Testis (tissue), 3 donors: Measurements from ENCODE around the gene ETHE1. TPM values are rescaled to one million over a fixed set of nuclear protein-coding genes. Genes with fewer than 3 reads are reported as not detected.

Experiments used
- DNase-seq: peaks from one replicate; pipeline ENCODE4 v3.0.0-alpha.2; 2019
- H3K27ac ChIP-seq, 2 donors: fragments of 200-600 bp; sonication (generic); one replicate each; pipeline ENCODE4 v1.5.1; 2019
- H3K27me3 ChIP-seq: fragments of 200-600 bp; sonication (generic); one replicate; pipeline ENCODE4 v1.5.1; 2019
- H3K36me3 ChIP-seq: fragments of 200-600 bp; sonication (generic); one replicate; pipeline ENCODE4 v1.5.1; 2017; ENCODE audit warnings: low read depth; ENCODE audit errors: missing control alignments
- H3K4me1 ChIP-seq: fragments of 200-600 bp; sonication (generic); one replicate; pipeline ENCODE4 v1.5.1; 2019
- H3K4me3 ChIP-seq, 2 donors: fragments of 200-600 bp; sonication (generic); one replicate each; pipeline ENCODE4 v1.5.1; 2017 to 2019
- H3K9me3 ChIP-seq: fragments of 200-600 bp; sonication (generic); one replicate; pipeline ENCODE4 v1.5.1; 2017
- CTCF ChIP-seq, 3 experiments: fragments of 450-650 bp in 2 of 3; fragments of 200-600 bp in 1 of 3; sonication (generic) in 1 of 3; IDR thresholded peaks; one replicate each; pipeline ENCODE4 v1.5.1; 2016 to 2019; ENCODE audit warnings: antibody characterized with exemption in 3 of 3, mild to moderate bottlenecking in 2 of 3, moderate library complexity in 1 of 3
- POLR2A ChIP-seq: fragments of 450-650 bp; IDR thresholded peaks from one replicate; pipeline ENCODE4 v1.6.1; 2017; ENCODE audit warnings: antibody characterized with exemption, mild to moderate bottlenecking, moderate library complexity
- WGBS, 2 donors: methylation state at CpG; one replicate each; pipeline ENCODE4 v1.1.5; 2018; 5-methylcytosine and 5-hydroxymethylcytosine counted together
- intact Hi-C: fragments of 100-400 bp; cut with DNase I; formaldehyde crosslinking; loops from one replicate; pipeline ENCODE4 v1.15.1; 2023; ENCODE audit warnings: low total_unique reads
- polyA plus RNA-seq: library from polyadenylated mRNA; stranded (reverse); fragments of 350-450 nt; fragmentation: Illumina TruSeq; extraction: RNeasy Lipid Tissue Mini Kit (QIAGEN cat#74804); gene quantifications from one replicate; pipeline ENCODE4 v1.2.3, GENCODE V29; 2014; ENCODE audit warnings: low read depth, low replicate concordance; ENCODE audit not compliant: insufficient read depth
- total RNA-seq, 2 donors: library from RNA; depleted of rRNA; stranded (reverse); fragments of >200 nt; gene quantifications; one replicate each; pipeline ENCODE4 v1.2.3, GENCODE V29; 2016

The ETHE1 gene
- total and polyA plus RNA-seq, 3 donors from 2014 or later = 11.2 to 13.1 (median 11.5) TPM

DNA sequence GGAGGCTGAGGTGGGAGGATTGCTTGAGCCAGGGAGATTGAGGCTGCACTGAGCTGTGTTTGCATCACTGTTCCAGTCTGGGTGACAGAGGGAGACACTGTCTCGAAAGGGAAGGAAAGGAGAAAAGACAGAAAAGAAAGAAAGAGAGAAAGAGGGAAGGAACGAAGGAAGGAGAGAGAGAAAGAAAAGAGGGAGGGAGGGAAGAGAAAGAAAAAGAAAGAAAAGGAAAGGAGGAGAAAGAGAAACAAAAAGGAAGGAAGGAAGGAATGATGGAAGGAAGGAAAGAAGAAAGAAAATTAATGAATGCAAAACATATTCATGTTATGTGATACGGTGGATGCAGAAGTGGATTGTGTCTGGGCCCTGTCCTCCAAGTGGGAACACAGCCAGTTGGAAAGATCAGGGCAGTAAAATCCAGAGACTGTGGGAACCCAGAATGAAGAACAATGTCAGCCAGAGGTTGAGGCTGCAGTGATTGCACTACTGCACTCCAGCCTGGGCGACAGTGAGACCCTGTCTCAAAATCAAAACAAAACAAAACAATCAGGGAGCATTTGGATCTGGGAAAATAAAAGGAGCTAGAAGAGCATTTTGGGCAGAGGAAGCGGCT is 28.7 kb downstream of the ETHE1 start:
- 72 to 74% methylated on average over 5 of the region's 5 CpGs for WGBS, 2 donors
- no peak overlapping the region for H3K27ac ChIP-seq
- TF ChIP-seq CTCF (IDR thresholded peaks at IDR 0.05) (no peak), POLR2A (no peak)

GRCh38 chr19:43496960-43497359 is 30.0 kb downstream of the ETHE1 start:
- no peaks in the 10 kb centered on the region for H3K9me3 ChIP-seq
- no peaks in the 10 kb centered on the region for H3K4me1 ChIP-seq
- 82 to 91% methylated on average over 7 of the region's 7 CpGs for WGBS, 2 donors
- TF ChIP-seq CTCF (IDR thresholded peaks at IDR 0.05) = no peak
- TF ChIP-seq POLR2A = no peak
- no peaks in the 10 kb centered on the region for H3K27me3 ChIP-seq
- H3K36me3 ChIP-seq = no peaks in the 10 kb centered on the region
- H3K27ac ChIP-seq = no peak overlapping the region
- intact Hi-C loops = no loop called here
- no peak overlapping the region for H3K4me3 ChIP-seq
- no peak for DNase-seq

More for the DNA sequence above, 28.7 kb downstream of the ETHE1 start:
- Histone ChIP-seq H3K27me3 (no peaks in the 10 kb centered on the region), H3K9me3 (no peaks in the 10 kb centered on the region), H3K4me3 (no peak overlapping the region), H3K4me1 (peaks cover 6% of the 10 kb centered on the region), H3K36me3 (no peaks in the 10 kb centered on the region)
- DNase-seq = no peak
- intact Hi-C loops = no loop called here

GRCh38 chr19:43495082-43495481 is 31.9 kb downstream of the ETHE1 start:
- no peak for DNase-seq
- H3K27ac ChIP-seq = no peak overlapping the region
- TF ChIP-seq POLR2A = no peak
- TF ChIP-seq CTCF (IDR thresholded peaks at IDR 0.05) = no peak
- H3K4me3 ChIP-seq = no peak overlapping the region
- intact Hi-C loops = no loop called here
- H3K27me3 ChIP-seq = no peaks in the 10 kb centered on the region
- H3K4me1 ChIP-seq = no peaks in the 10 kb centered on the region
- 83 to 90% methylated on average over 3 to 8 of the region's 8 CpGs for WGBS, 2 donors
- no peaks in the 10 kb centered on the region for H3K36me3 ChIP-seq
- no peaks in the 10 kb centered on the region for H3K9me3 ChIP-seq

- no peak for DNase-seq
- H3K27ac ChIP-seq = no peak overlapping the region
- H3K27me3 ChIP-seq = no peaks in the 10 kb centered on the region
- intact Hi-C loops = no loop called here
- 90 to 95% methylated on average over 5 of the region's 5 CpGs for WGBS, 2 donors
- H3K4me3 ChIP-seq = no peak overlapping the region
- TF ChIP-seq CTCF (IDR thresholded peaks at IDR 0.05) (no peak), POLR2A (no peak)
- H3K9me3 ChIP-seq = no peaks in the 10 kb centered on the region
- no peaks in the 10 kb centered on the region for H3K36me3 ChIP-seq
- no peaks in the 10 kb centered on the region for H3K4me1 ChIP-seq
These were observed 36.2 kb downstream of the ETHE1 start for GRCh38 chr19:43490759-43491158.

DNA sequence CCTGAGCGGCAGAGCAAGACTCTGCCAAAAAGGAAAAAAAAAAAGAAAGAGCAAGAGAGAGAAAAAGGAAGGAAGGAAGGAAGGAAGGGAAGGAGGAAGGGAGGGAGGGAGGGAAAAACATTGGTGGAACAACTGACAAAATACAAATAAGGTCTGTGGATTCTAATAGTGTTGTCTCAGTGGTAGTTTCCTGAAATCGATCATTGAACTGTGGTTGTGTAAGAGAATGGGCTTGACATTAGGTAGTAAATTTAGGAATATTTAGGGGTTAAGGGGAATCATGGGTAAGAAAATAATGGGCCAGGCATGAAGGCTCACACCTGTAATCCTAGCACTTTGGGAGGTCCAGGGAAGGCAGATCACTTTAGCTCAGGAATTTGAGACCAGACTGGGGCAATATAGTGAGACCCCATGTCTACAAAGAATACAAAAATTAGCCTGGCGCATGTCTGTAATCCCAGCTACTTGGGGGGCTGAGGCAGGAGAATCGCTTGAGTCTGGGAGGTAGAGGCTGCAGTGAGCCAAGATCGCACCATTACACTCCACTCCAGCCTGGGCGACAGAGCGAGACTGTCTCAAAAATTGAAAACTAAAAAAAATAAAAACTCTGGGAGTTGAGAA is 36.9 kb downstream of the ETHE1 start:
- Histone ChIP-seq H3K27me3 (no peaks in the 10 kb centered on the region), H3K4me3 (no peak overlapping the region), H3K4me1 (no peaks in the 10 kb centered on the region), H3K27ac (no peak overlapping the region), H3K9me3 (no peaks in the 10 kb centered on the region), H3K36me3 (no peaks in the 10 kb centered on the region)
- no peak for DNase-seq
- intact Hi-C loops = no loop called here
- 94% methylated on average over 7 of the region's 7 CpGs for WGBS, 2 donors
- TF ChIP-seq CTCF (IDR thresholded peaks at IDR 0.05) = no peak
- no peak for TF ChIP-seq POLR2A
